Progenitor cell of endocrine pancreas (in vitro differentiated cells): ENCODE measurements around the gene GTF2F1. TPM values are rescaled to one million over a fixed set of nuclear protein-coding genes. Genes with fewer than 3 reads are reported as not detected.
"Not testable (repeated sequence)": the region's sequence is repeated elsewhere in the genome, so short reads cannot be mapped to it uniquely, and the experiment has no call there.

ENCODE experiments used
- DNase-seq: peaks from one replicate; pipeline ENCODE4 v3.0.0; 2021; ENCODE audit warnings: low spot score; ENCODE audit not compliant: unreplicated experiment
- H3K27ac Mint-ChIP-seq: 2 replicates; pipeline ENCODE4 v1.8.0; 2021; ENCODE audit warnings: mild to moderate bottlenecking, moderate library complexity, mixed read lengths
- H3K27me3 Mint-ChIP-seq: 2 replicates; pipeline ENCODE4 v1.8.0; 2021; ENCODE audit warnings: mixed read lengths
- H3K36me3 Mint-ChIP-seq: 2 replicates; pipeline ENCODE4 v1.8.0; 2022; ENCODE audit warnings: mixed read lengths; ENCODE audit not compliant: insufficient read depth
- H3K4me1 Mint-ChIP-seq: 2 replicates; pipeline ENCODE4 v1.8.0; 2021; ENCODE audit warnings: low read depth, mixed read lengths
- H3K4me3 Mint-ChIP-seq: 2 replicates; pipeline ENCODE4 v1.8.0; 2021; ENCODE audit warnings: low read depth, mild to moderate bottlenecking, moderate library complexity, mixed read lengths
- H3K9me3 Mint-ChIP-seq: 2 replicates; pipeline ENCODE4 v1.8.0; 2021; ENCODE audit warnings: low read depth, mixed read lengths
- total RNA-seq: library from RNA; stranded (reverse); gene quantifications from 2 replicates; pipeline ENCODE4 v1.2.1, GENCODE V29; 2021
- TF ChIP-seq, protein P1 (sequence below): fragments of 200-600 bp; sonication (generic); IDR thresholded peaks from one replicate; pipeline ENCODE4 v1.5.0; 2021; ENCODE audit warnings: antibody characterized with exemption, mild to moderate bottlenecking; ENCODE audit not compliant: unreplicated experiment

GTF2F1 gene
- total RNA-seq, 1 donor from 2014 or later: 77.8 TPM

DNA sequence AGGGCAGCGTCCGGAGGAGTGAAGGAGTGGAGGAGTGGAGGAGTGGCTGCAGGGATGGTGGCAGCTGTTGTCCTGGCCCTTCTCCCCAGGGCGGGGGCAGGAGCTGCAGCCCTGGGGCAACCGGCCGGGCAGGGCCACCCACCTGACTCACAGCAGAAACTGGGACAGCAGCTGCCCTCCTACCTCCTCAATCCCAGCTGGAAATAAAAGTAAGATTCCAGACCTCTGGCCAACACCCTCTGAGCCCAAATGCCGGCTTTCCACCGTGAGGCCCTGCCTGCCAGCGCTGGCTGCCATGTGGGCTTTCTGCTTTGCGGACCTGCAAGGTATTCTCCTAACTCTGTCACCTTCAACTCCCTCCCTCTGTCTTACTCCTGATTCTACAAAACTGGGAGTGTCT lies 35.0 kb downstream of the GTF2F1 start:
- H3K27me3 Mint-ChIP-seq: no peaks in the 10 kb centered on the region
- TF ChIP-seq, protein P1, sequence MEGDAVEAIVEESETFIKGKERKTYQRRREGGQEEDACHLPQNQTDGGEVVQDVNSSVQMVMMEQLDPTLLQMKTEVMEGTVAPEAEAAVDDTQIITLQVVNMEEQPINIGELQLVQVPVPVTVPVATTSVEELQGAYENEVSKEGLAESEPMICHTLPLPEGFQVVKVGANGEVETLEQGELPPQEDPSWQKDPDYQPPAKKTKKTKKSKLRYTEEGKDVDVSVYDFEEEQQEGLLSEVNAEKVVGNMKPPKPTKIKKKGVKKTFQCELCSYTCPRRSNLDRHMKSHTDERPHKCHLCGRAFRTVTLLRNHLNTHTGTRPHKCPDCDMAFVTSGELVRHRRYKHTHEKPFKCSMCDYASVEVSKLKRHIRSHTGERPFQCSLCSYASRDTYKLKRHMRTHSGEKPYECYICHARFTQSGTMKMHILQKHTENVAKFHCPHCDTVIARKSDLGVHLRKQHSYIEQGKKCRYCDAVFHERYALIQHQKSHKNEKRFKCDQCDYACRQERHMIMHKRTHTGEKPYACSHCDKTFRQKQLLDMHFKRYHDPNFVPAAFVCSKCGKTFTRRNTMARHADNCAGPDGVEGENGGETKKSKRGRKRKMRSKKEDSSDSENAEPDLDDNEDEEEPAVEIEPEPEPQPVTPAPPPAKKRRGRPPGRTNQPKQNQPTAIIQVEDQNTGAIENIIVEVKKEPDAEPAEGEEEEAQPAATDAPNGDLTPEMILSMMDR: no peak
- H3K4me1 Mint-ChIP-seq: peaks cover 4% of the 10 kb centered on the region
- no peaks in the 10 kb centered on the region for H3K9me3 Mint-ChIP-seq
- DNase-seq: no peak
- no peak overlapping the region for H3K4me3 Mint-ChIP-seq
- H3K36me3 Mint-ChIP-seq: no peaks in the 10 kb centered on the region
- H3K27ac Mint-ChIP-seq: peak overlapping the region; percentile 31

DNA sequence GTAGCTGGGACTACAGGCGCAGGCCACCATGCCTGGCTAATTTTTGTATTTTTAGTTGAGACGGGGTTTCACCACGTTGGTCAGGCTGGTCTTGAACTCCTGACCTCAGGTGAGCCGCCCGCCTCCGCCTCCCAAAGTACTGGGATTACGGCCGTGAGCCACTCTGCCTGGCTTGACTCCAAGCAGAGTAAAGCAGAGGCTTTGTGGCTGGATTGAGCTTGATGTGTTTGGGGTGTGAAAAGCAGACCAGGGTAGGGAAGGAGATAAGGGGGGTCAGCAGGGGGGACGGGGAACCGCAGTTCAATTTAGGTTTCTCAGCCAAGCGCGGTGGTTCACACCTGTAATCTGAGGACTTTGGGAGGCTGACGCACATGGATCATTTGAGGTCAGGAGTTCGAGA lies 35.8 kb downstream of the GTF2F1 start:
- Mint-ChIP-seq H3K4me1 (peaks cover under 1% of the 10 kb centered on the region), H3K27me3 (no peaks in the 10 kb centered on the region), H3K9me3 (no peaks in the 10 kb centered on the region), H3K36me3 (no peaks in the 10 kb centered on the region), H3K27ac (no peak overlapping the region), H3K4me3 (no peak overlapping the region)
- no peak for DNase-seq
- TF ChIP-seq, protein P1: no peak

DNA sequence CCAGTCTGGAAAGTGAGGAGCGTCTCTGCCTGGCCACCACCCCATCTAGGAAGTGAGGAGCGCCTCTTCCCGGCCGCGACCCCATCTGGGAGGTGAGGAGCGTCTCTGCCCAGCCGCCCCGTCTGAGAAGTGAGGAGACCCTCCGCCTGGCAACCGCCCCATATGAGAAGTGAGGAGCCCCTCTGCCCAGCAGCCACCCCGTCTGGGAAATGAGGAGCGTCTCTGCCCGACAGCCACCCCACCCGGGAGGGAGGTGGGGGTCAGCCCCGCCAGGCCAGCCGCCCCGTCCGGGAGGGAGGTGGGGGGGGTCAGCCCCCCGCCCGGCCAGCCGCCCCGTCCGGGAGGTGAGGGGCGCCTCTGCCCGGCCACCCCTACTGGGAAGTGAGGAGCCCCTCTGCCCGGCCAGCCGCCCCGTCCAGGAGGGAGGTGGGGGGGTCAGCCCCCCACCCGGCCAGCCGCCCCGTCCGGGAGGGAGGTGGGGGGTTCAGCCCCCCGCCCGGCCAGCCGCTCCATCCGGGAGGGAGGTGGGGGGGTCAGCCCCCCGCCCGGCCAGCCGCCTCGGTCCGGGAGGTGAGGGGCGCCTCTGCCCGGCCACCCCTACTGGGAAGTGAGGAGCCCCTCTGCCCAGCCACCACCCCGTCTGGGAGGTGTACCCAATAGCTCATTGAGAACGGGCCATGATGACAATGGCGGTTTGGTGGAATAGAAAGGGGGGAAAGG lies 37.5 kb downstream of the GTF2F1 start:
- not testable (repeated sequence) for H3K9me3 Mint-ChIP-seq, H3K4me3 Mint-ChIP-seq, H3K27me3 Mint-ChIP-seq, H3K27ac Mint-ChIP-seq, DNase-seq, H3K36me3 Mint-ChIP-seq, H3K4me1 Mint-ChIP-seq

DNA sequence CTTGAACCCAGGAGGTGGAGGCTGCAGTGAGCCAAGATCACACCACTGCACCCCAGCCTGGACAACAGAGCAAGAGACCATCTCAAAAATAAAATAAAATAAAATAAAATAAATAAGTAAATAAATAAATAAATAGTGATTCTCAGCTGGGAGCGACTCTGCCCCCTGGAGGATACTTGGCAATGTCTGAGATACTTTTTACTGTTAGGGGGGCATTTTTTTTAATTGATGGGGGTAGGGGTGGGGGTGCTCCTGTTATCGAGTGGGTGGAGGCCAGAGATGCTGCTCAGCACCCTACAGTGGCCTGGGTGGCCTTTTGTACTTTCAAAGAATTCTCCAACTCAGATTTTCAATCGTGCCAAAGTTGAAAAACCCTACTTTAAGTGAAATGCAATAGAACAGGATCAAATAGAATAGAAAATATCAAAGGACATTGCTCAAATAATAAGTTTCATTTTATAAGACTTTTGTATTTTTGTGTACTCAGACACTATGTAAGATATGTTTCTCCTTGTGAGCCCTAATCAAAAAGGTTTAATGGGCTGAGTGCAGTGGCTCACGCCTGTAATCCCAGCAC lies 38.8 kb downstream of the GTF2F1 start:
- no peaks in the 10 kb centered on the region for H3K27me3 Mint-ChIP-seq
- H3K4me1 Mint-ChIP-seq: no peaks in the 10 kb centered on the region
- H3K36me3 Mint-ChIP-seq: no peaks in the 10 kb centered on the region
- H3K9me3 Mint-ChIP-seq: no peaks in the 10 kb centered on the region
- no peak overlapping the region for H3K27ac Mint-ChIP-seq
- TF ChIP-seq, protein P1: peak; percentile 35
- no peak for DNase-seq
- H3K4me3 Mint-ChIP-seq: no peak overlapping the region

DNA sequence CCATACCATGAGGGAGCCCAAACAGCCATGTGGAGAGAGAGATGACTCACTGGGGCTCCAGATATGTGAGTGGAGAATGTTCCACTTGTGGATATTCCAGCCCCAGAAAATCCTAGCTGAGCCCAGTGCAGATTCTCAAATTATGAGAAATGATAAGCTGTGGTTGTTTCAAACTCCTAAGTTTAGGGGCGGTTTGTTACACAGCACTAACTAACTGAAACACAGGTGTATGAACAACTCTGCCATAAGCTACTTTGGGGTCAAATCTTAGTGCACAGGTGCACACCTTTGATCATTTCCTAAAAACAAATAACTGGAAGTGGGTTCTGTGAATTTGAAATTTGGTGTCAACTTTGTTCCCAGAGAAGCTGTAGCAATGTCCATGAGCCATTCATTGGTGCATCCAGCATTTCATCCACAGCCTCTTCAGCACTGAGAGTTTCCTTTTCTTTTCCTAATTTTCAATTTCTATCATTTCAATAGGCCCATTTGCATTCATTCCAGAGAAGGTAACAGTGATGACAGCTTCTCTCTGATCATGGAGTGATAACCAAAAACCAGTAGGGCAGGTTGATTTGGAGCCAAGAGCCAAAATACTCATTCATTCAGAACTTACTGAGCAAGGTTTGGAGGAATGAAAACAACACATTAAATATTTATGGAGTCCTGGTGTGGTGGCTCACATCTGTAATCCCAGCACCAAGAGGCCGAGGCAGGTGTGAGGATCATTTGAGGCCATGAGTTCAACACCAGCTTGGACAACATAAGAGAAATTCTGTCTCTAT lies 40.4 kb downstream of the GTF2F1 start:
- no peaks in the 10 kb centered on the region for H3K4me1 Mint-ChIP-seq
- no peak overlapping the region for H3K27ac Mint-ChIP-seq
- H3K9me3 Mint-ChIP-seq: no peaks in the 10 kb centered on the region
- DNase-seq: no peak
- H3K36me3 Mint-ChIP-seq: no peaks in the 10 kb centered on the region
- H3K27me3 Mint-ChIP-seq: peaks cover 7% of the 10 kb centered on the region
- TF ChIP-seq, protein P1: no peak
- H3K4me3 Mint-ChIP-seq: no peak overlapping the region
